ENCODE results near the gene C6orf47. TPM values are rescaled to one million over a fixed set of nuclear protein-coding genes. Genes with fewer than 3 reads are reported as not detected.
A peak's percentile ranks its signal among the peaks of the same experiment; 100 is the strongest.

The C6orf47 gene
- polyA plus RNA-seq, 3 donors from 2014 or later: 23.6 to 41.6 (median 26.3) TPM

GRCh38 chr6:31645325-31645724 is 15.3 kb downstream of the C6orf47 start:
- no peak overlapping the region for H3K4me3 Mint-ChIP-seq
- DNase-seq: no peak
- peaks cover 0 to 5% (median 0%) of the 10 kb centered on the region in 3 donors for H3K27me3 Mint-ChIP-seq (ENCODE audit: low read depth in 3 of 3)
- peaks cover 10 to 19% of the 10 kb centered on the region in 2 donors for H3K4me1 Mint-ChIP-seq
- H3K36me3 Mint-ChIP-seq: peaks cover 11 to 57% (median 19%) of the 10 kb centered on the region in 3 donors
- H3K27ac Mint-ChIP-seq: peak overlapping the region in 3 of 6 donors; percentile 61 to 74 (median 69)
- H3K9me3 Mint-ChIP-seq: no peaks in the 10 kb centered on the region

- Mint-ChIP-seq H3K4me1 (peaks cover 0 to 7% of the 10 kb centered on the region in 2 donors), H3K4me3 (no peak overlapping the region), H3K27ac (no peak overlapping the region), H3K9me3 (no peaks in the 10 kb centered on the region), H3K36me3 (peaks cover 11 to 56% (median 14%) of the 10 kb centered on the region in 3 donors), H3K27me3 (ENCODE audit: low read depth in 3 of 3) (peaks cover 0 to 5% (median 0%) of the 10 kb centered on the region in 3 donors)
- DNase-seq: no peak
Observed at GRCh38 chr6:31643818-31644454, 16.6 kb downstream of the C6orf47 start.

- Mint-ChIP-seq H3K4me1 (peaks cover 0 to 7% of the 10 kb centered on the region in 2 donors), H3K9me3 (no peaks in the 10 kb centered on the region), H3K4me3 (no peak overlapping the region), H3K27ac (no peak overlapping the region), H3K36me3 (peaks cover 11 to 51% (median 14%) of the 10 kb centered on the region in 3 donors), H3K27me3 (ENCODE audit: low read depth in 3 of 3) (peaks cover 0 to 3% (median 0%) of the 10 kb centered on the region in 3 donors)
- DNase-seq: no peak
Observed at GRCh38 chr6:31642798-31643570, 17.6 kb downstream of the C6orf47 start.

GRCh38 chr6:31641370-31641769 is 19.2 kb downstream of the C6orf47 start:
- Mint-ChIP-seq H3K4me3 (no peak overlapping the region), H3K27ac (no peak overlapping the region), H3K27me3 (ENCODE audit: low read depth in 3 of 3) (peaks cover 0 to 5% (median 0%) of the 10 kb centered on the region in 3 donors), H3K4me1 (peaks cover 0 to 7% of the 10 kb centered on the region in 2 donors), H3K9me3 (no peaks in the 10 kb centered on the region), H3K36me3 (peaks cover 7 to 44% (median 14%) of the 10 kb centered on the region in 3 donors)
- no peak for DNase-seq

GRCh38 chr6:31640612-31641011 is 20.0 kb downstream of the C6orf47 start:
- no peak overlapping the region for H3K4me3 Mint-ChIP-seq
- DNase-seq: no peak
- H3K9me3 Mint-ChIP-seq: no peaks in the 10 kb centered on the region
- H3K4me1 Mint-ChIP-seq: peaks cover 0 to 5% of the 10 kb centered on the region in 2 donors
- H3K27ac Mint-ChIP-seq: no peak overlapping the region
- peaks cover 0 to 6% (median under 1%) of the 10 kb centered on the region in 3 donors for H3K27me3 Mint-ChIP-seq (ENCODE audit: low read depth in 3 of 3)
- H3K36me3 Mint-ChIP-seq: peaks cover 8 to 44% (median 15%) of the 10 kb centered on the region in 3 donors

- no peak overlapping the region for H3K4me3 Mint-ChIP-seq
- peak overlapping the region in 1 of 6 donors; percentile 64 for H3K27ac Mint-ChIP-seq
- no peak for DNase-seq
- H3K4me1 Mint-ChIP-seq: no peaks in the 10 kb centered on the region
- H3K27me3 Mint-ChIP-seq (ENCODE audit: low read depth in 3 of 3): peaks cover 2 to 6% (median 5%) of the 10 kb centered on the region in 3 donors
- peaks cover 8 to 39% (median 10%) of the 10 kb centered on the region in 3 donors for H3K36me3 Mint-ChIP-seq
- no peaks in the 10 kb centered on the region for H3K9me3 Mint-ChIP-seq
Observed at GRCh38 chr6:31639449-31639861, 21.1 kb downstream of the C6orf47 start.

- Mint-ChIP-seq H3K36me3 (peaks cover 9 to 39% (median 10%) of the 10 kb centered on the region in 3 donors), H3K4me1 (no peaks in the 10 kb centered on the region), H3K9me3 (no peaks in the 10 kb centered on the region), H3K27me3 (ENCODE audit: low read depth in 3 of 3) (peaks cover 2 to 6% (median 5%) of the 10 kb centered on the region in 3 donors), H3K4me3 (no peak overlapping the region), H3K27ac (peak overlapping the region in 3 of 6 donors; percentile 46 to 64 (median 55))
- no peak for DNase-seq
Observed at GRCh38 chr6:31639043-31639442, 21.5 kb downstream of the C6orf47 start.

- Mint-ChIP-seq H3K9me3 (no peaks in the 10 kb centered on the region), H3K4me3 (no peak overlapping the region), H3K36me3 (peaks cover 10 to 38% (median 11%) of the 10 kb centered on the region in 3 donors), H3K4me1 (no peaks in the 10 kb centered on the region), H3K27me3 (ENCODE audit: low read depth in 3 of 3) (peaks cover 2 to 7% (median 6%) of the 10 kb centered on the region in 3 donors), H3K27ac (peak overlapping the region in 2 of 6 donors; percentile 31 to 39)
- no peak for DNase-seq
Observed at GRCh38 chr6:31636698-31637596, 23.6 kb downstream of the C6orf47 start.

- H3K36me3 Mint-ChIP-seq: peaks cover 4 to 35% (median 19%) of the 10 kb centered on the region in 3 donors
- peaks cover 2 to 7% (median 3%) of the 10 kb centered on the region in 3 donors for H3K27me3 Mint-ChIP-seq (ENCODE audit: low read depth in 3 of 3)
- H3K4me3 Mint-ChIP-seq: no peak overlapping the region
- H3K27ac Mint-ChIP-seq: peak overlapping the region in 2 of 6 donors; percentile 33 to 55
- H3K9me3 Mint-ChIP-seq: no peaks in the 10 kb centered on the region
- H3K4me1 Mint-ChIP-seq: no peaks in the 10 kb centered on the region
- no peak for DNase-seq
Observed at GRCh38 chr6:31634969-31635575, 25.5 kb downstream of the C6orf47 start.

GRCh38 chr6:31634131-31634530 is 26.4 kb downstream of the C6orf47 start:
- no peaks in the 10 kb centered on the region for H3K4me1 Mint-ChIP-seq
- peak overlapping the region in 2 of 6 donors; percentile 66 to 74 for H3K27ac Mint-ChIP-seq
- peaks cover 4 to 36% (median 26%) of the 10 kb centered on the region in 3 donors for H3K36me3 Mint-ChIP-seq
- no peak for DNase-seq
- H3K4me3 Mint-ChIP-seq: no peak overlapping the region
- no peaks in the 10 kb centered on the region for H3K9me3 Mint-ChIP-seq
- peaks cover 2 to 7% (median 3%) of the 10 kb centered on the region in 3 donors for H3K27me3 Mint-ChIP-seq (ENCODE audit: low read depth in 3 of 3)

GRCh38 chr6:31633447-31633846 is 27.1 kb downstream of the C6orf47 start:
- H3K27ac Mint-ChIP-seq: peak overlapping the region in 2 of 6 donors; percentile 40 to 66
- no peaks in the 10 kb centered on the region for H3K4me1 Mint-ChIP-seq
- no peak overlapping the region for H3K4me3 Mint-ChIP-seq
- DNase-seq: no peak
- H3K36me3 Mint-ChIP-seq: peaks cover 4 to 39% (median 31%) of the 10 kb centered on the region in 3 donors
- peaks cover 2 to 7% (median 3%) of the 10 kb centered on the region in 3 donors for H3K27me3 Mint-ChIP-seq (ENCODE audit: low read depth in 3 of 3)
- no peaks in the 10 kb centered on the region for H3K9me3 Mint-ChIP-seq

- no peaks in the 10 kb centered on the region for H3K4me1 Mint-ChIP-seq
- H3K9me3 Mint-ChIP-seq: no peaks in the 10 kb centered on the region
- H3K27ac Mint-ChIP-seq: peak overlapping the region in 2 of 6 donors; percentile 13 to 81
- no peak for DNase-seq
- H3K4me3 Mint-ChIP-seq: no peak overlapping the region
- H3K27me3 Mint-ChIP-seq (ENCODE audit: low read depth in 3 of 3): peaks cover 2 to 7% (median 5%) of the 10 kb centered on the region in 3 donors
- peaks cover 7 to 47% (median 39%) of the 10 kb centered on the region in 3 donors for H3K36me3 Mint-ChIP-seq
Observed at GRCh38 chr6:31632279-31632946, 28.2 kb downstream of the C6orf47 start.

All from immature natural killer cell (primary cell).